ENCODE results near the gene SPESP1.

Gene SPESP1

DNA sequence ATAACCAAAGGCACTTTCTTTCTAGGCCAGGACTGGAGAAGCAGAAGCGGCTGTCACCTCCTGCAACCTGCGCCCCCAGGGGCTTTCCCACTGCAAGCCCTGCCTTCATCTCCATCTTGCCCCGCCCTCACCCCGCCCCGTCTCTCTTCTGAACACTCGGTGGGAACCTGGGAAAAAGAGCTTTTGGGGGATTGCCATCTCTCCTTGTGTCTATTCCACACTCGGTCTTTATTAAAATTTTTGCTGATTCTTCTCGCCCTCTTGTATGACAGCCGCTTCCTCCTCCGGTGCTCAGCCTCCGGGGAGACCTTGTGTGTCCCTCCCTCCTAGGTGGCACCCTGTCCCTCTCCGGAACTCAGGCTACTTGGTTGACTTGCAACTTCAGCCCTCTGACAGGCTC, 41.9 kb upstream of the SPESP1 start:
- Histone ChIP-seq H3K79me1 (ENCODE audit: low read depth, low read length) (no peaks in the 10 kb centered on the region), H3K18ac (ENCODE audit: low read length) (no peak overlapping the region), H2AFZ (ENCODE audit: low read length) (no peak overlapping the region), H3K4me1 (ENCODE audit: control insufficient read depth in 2 of 2, insufficient read depth in 1 of 2, low read depth in 1 of 2, low read length in 2 of 2) (peaks cover 0 to 3% of the 10 kb centered on the region in 2 donors), H4K8ac (ENCODE audit: low read depth, low read length) (no peak overlapping the region), H2BK12ac (ENCODE audit: low read length) (no peak overlapping the region), H2BK15ac (ENCODE audit: low read length) (no peak overlapping the region), H4K91ac (ENCODE audit: low read depth, low read length, poor library complexity) (no peak overlapping the region), H3K4ac (ENCODE audit: low read length) (no peak overlapping the region), H3K27ac (replicated peaks; ENCODE audit: low read length) (no peak overlapping the region), H3K4me3 (ENCODE audit: low read length in 2 of 2) (no peak overlapping the region), H3K27me3 (ENCODE audit: control insufficient read depth in 3 of 3, insufficient read depth in 3 of 3, low read depth in 1 of 3, low read length in 3 of 3) (peaks cover 0 to 18% (median 0%) of the 10 kb centered on the region in 3 experiments), H3K14ac (ENCODE audit: low read length) (no peak overlapping the region), H2BK120ac (ENCODE audit: low read depth, low read length) (no peak overlapping the region), H3K36me3 (replicated peaks in 1 of 2; ENCODE audit: control insufficient read depth in 2 of 2, insufficient read depth in 2 of 2, low read length in 2 of 2) (no peaks in the 10 kb centered on the region), H3K9ac (ENCODE audit: low read depth, low read length, poor library complexity) (no peak overlapping the region), H2BK5ac (ENCODE audit: low read length) (no peak overlapping the region), H3K4me2 (ENCODE audit: insufficient read depth, low read length, poor library complexity, severe bottlenecking) (no peak overlapping the region), H3K9me3 (replicated peaks in 1 of 2; ENCODE audit: control insufficient read depth in 2 of 2, insufficient read depth in 1 of 2, low read depth in 1 of 2, low read length in 2 of 2) (no peaks in the 10 kb centered on the region), H2AK5ac (ENCODE audit: low read depth, low read length) (no peak overlapping the region), H3K23ac (ENCODE audit: low read depth, low read length, poor library complexity) (no peak overlapping the region)
- no CpG with 5 or more reads among the region's 12 CpGs for WGBS, 2 donors (ENCODE audit: extremely low coverage in 2 of 2, insufficient read length in 2 of 2, insufficient replicate concordance in 1 of 2)
- no peak for DNase-seq (ENCODE audit: low spot score)

DNA sequence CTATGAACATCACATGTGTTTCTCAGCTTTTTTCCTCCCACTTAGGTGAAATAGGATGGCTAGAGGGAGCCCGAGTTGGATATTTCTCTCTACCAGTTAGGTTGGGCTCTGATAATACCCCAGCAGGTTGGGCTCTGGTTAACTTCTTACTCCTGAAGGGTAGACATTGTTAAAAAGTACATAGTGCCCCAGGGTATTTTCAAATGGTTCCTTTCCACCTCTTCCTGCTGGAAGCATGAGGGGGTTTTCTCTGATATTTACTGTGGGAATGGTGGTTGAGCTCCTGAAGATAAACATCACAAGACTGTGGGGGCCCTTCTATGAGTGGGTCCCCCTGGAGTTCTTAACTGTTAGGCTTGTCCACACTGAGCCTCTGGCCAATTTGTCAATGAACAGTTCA, 36.1 kb upstream of the SPESP1 start:
- H3K36me3 ChIP-seq (replicated peaks in 1 of 2; ENCODE audit: control insufficient read depth in 2 of 2, insufficient read depth in 2 of 2, low read length in 2 of 2) = no peaks in the 10 kb centered on the region
- H3K18ac ChIP-seq (ENCODE audit: low read length) = no peak overlapping the region
- peaks cover 0 to 3% (median 0%) of the 10 kb centered on the region in 3 experiments for H3K27me3 ChIP-seq (ENCODE audit: control insufficient read depth in 3 of 3, insufficient read depth in 3 of 3, low read depth in 1 of 3, low read length in 3 of 3)
- no peak overlapping the region for H3K14ac ChIP-seq (ENCODE audit: low read length)
- H3K4me3 ChIP-seq (ENCODE audit: low read length in 2 of 2) = no peak overlapping the region
- no peaks in the 10 kb centered on the region for H3K79me1 ChIP-seq (ENCODE audit: low read depth, low read length)
- H2AK5ac ChIP-seq (ENCODE audit: low read depth, low read length) = no peak overlapping the region
- no peak overlapping the region for H3K23ac ChIP-seq (ENCODE audit: low read depth, low read length, poor library complexity)
- H2BK15ac ChIP-seq (ENCODE audit: low read length) = no peak overlapping the region
- no peak overlapping the region for H3K4ac ChIP-seq (ENCODE audit: low read length)
- H3K9me3 ChIP-seq (replicated peaks in 1 of 2; ENCODE audit: control insufficient read depth in 2 of 2, insufficient read depth in 1 of 2, low read depth in 1 of 2, low read length in 2 of 2) = no peaks in the 10 kb centered on the region
- no peak overlapping the region for H2BK120ac ChIP-seq (ENCODE audit: low read depth, low read length)
- H4K91ac ChIP-seq (ENCODE audit: low read depth, low read length, poor library complexity) = no peak overlapping the region
- no peaks in the 10 kb centered on the region for H3K4me1 ChIP-seq (ENCODE audit: control insufficient read depth in 2 of 2, insufficient read depth in 1 of 2, low read depth in 1 of 2, low read length in 2 of 2)
- H3K9ac ChIP-seq (ENCODE audit: low read depth, low read length, poor library complexity) = no peak overlapping the region
- no CpG with 5 or more reads among the region's 1 CpG for WGBS, 2 donors (ENCODE audit: extremely low coverage in 2 of 2, insufficient read length in 2 of 2, insufficient replicate concordance in 1 of 2)
- DNase-seq (ENCODE audit: low spot score) = no peak
- H2AFZ ChIP-seq (ENCODE audit: low read length) = no peak overlapping the region
- H4K8ac ChIP-seq (ENCODE audit: low read depth, low read length) = no peak overlapping the region
- no peak overlapping the region for H2BK5ac ChIP-seq (ENCODE audit: low read length)
- H3K27ac ChIP-seq (replicated peaks; ENCODE audit: low read length) = no peak overlapping the region
- H3K4me2 ChIP-seq (ENCODE audit: insufficient read depth, low read length, poor library complexity, severe bottlenecking) = no peak overlapping the region
- H2BK12ac ChIP-seq (ENCODE audit: low read length) = no peak overlapping the region

DNA sequence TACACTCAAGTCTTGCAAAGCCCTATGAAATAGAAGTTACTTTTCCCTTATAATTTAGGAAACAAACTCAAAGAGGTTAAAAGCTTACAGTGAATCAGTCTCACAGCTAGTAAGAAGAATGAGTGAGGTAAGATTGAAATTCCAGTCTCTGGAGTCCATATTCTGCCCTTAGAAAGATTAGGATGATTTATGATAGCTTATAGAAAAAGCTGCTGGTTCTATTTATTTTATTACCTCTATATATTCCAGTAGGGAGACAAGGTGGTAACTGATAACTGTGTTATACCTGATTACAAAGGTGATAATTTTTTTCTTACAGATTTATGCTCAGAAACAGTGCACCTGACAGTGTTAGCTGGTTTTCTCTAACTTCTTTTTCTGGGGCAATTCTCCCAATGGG, 34.1 kb upstream of the SPESP1 start:
- H3K27me3 ChIP-seq (ENCODE audit: control insufficient read depth in 3 of 3, insufficient read depth in 3 of 3, low read depth in 1 of 3, low read length in 3 of 3) = peaks cover 0 to 3% (median 0%) of the 10 kb centered on the region in 3 experiments
- no peaks in the 10 kb centered on the region for H3K36me3 ChIP-seq (replicated peaks in 1 of 2; ENCODE audit: control insufficient read depth in 2 of 2, insufficient read depth in 2 of 2, low read length in 2 of 2)
- H2BK5ac ChIP-seq (ENCODE audit: low read length) = no peak overlapping the region
- H3K9ac ChIP-seq (ENCODE audit: low read depth, low read length, poor library complexity) = no peak overlapping the region
- H2AK5ac ChIP-seq (ENCODE audit: low read depth, low read length) = no peak overlapping the region
- no peaks in the 10 kb centered on the region for H3K4me1 ChIP-seq (ENCODE audit: control insufficient read depth in 2 of 2, insufficient read depth in 1 of 2, low read depth in 1 of 2, low read length in 2 of 2)
- no peak overlapping the region for H2BK15ac ChIP-seq (ENCODE audit: low read length)
- H3K14ac ChIP-seq (ENCODE audit: low read length) = no peak overlapping the region
- H3K4me3 ChIP-seq (ENCODE audit: low read length in 2 of 2) = no peak overlapping the region
- no peak overlapping the region for H3K23ac ChIP-seq (ENCODE audit: low read depth, low read length, poor library complexity)
- no peak for DNase-seq (ENCODE audit: low spot score)
- H2AFZ ChIP-seq (ENCODE audit: low read length) = no peak overlapping the region
- no peaks in the 10 kb centered on the region for H3K9me3 ChIP-seq (replicated peaks in 1 of 2; ENCODE audit: control insufficient read depth in 2 of 2, insufficient read depth in 1 of 2, low read depth in 1 of 2, low read length in 2 of 2)
- H3K79me1 ChIP-seq (ENCODE audit: low read depth, low read length) = no peaks in the 10 kb centered on the region
- H3K27ac ChIP-seq (replicated peaks; ENCODE audit: low read length) = no peak overlapping the region
- no peak overlapping the region for H3K4me2 ChIP-seq (ENCODE audit: insufficient read depth, low read length, poor library complexity, severe bottlenecking)
- H4K91ac ChIP-seq (ENCODE audit: low read depth, low read length, poor library complexity) = no peak overlapping the region
- no peak overlapping the region for H2BK12ac ChIP-seq (ENCODE audit: low read length)
- H4K8ac ChIP-seq (ENCODE audit: low read depth, low read length) = no peak overlapping the region
- H3K18ac ChIP-seq (ENCODE audit: low read length) = no peak overlapping the region
- H2BK120ac ChIP-seq (ENCODE audit: low read depth, low read length) = no peak overlapping the region
- H3K4ac ChIP-seq (ENCODE audit: low read length) = no peak overlapping the region

DNA sequence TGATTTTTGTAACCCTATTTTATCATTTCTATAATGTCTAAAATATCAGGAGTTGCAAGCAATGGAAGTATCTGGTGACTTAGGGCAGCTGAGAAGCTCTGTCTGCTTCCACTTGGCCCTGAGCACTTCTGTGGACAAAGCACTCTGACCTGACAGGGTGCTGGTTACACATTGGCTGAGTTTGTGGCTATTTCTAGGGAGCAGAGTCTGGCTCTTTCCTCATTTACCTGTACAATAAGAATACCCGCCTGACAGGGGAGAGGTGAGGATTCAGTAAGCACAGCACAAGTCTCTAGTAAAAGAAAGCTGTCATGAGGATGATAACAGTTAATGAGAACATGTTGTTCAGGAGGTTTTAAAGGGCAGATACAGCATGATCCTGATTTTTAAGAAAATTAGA, 33.3 kb upstream of the SPESP1 start:
- DNase-seq (ENCODE audit: low spot score) = no peak
- Histone ChIP-seq H3K36me3 (replicated peaks in 1 of 2; ENCODE audit: control insufficient read depth in 2 of 2, insufficient read depth in 2 of 2, low read length in 2 of 2) (no peaks in the 10 kb centered on the region), H3K9ac (ENCODE audit: low read depth, low read length, poor library complexity) (no peak overlapping the region), H2AFZ (ENCODE audit: low read length) (no peak overlapping the region), H2BK12ac (ENCODE audit: low read length) (no peak overlapping the region), H3K4me1 (ENCODE audit: control insufficient read depth in 2 of 2, insufficient read depth in 1 of 2, low read depth in 1 of 2, low read length in 2 of 2) (no peaks in the 10 kb centered on the region), H4K91ac (ENCODE audit: low read depth, low read length, poor library complexity) (no peak overlapping the region), H3K4ac (ENCODE audit: low read length) (no peak overlapping the region), H3K79me1 (ENCODE audit: low read depth, low read length) (no peaks in the 10 kb centered on the region), H3K27ac (replicated peaks; ENCODE audit: low read length) (no peak overlapping the region), H3K18ac (ENCODE audit: low read length) (no peak overlapping the region), H4K8ac (ENCODE audit: low read depth, low read length) (no peak overlapping the region), H2BK15ac (ENCODE audit: low read length) (no peak overlapping the region), H3K4me3 (ENCODE audit: low read length in 2 of 2) (no peak overlapping the region), H2BK120ac (ENCODE audit: low read depth, low read length) (no peak overlapping the region), H2AK5ac (ENCODE audit: low read depth, low read length) (no peak overlapping the region), H3K9me3 (replicated peaks in 1 of 2; ENCODE audit: control insufficient read depth in 2 of 2, insufficient read depth in 1 of 2, low read depth in 1 of 2, low read length in 2 of 2) (no peaks in the 10 kb centered on the region), H3K4me2 (ENCODE audit: insufficient read depth, low read length, poor library complexity, severe bottlenecking) (no peak overlapping the region), H3K14ac (ENCODE audit: low read length) (no peak overlapping the region), H3K27me3 (ENCODE audit: control insufficient read depth in 3 of 3, insufficient read depth in 3 of 3, low read depth in 1 of 3, low read length in 3 of 3) (peaks cover 0 to 3% (median 0%) of the 10 kb centered on the region in 3 experiments), H3K23ac (ENCODE audit: low read depth, low read length, poor library complexity) (no peak overlapping the region), H2BK5ac (ENCODE audit: low read length) (no peak overlapping the region)
- no CpG with 5 or more reads among the region's 1 CpG for WGBS, 2 donors (ENCODE audit: extremely low coverage in 2 of 2, insufficient read length in 2 of 2, insufficient replicate concordance in 1 of 2)
